Glutamatergic neuron (in vitro differentiated cells): ENCODE results near the gene MFSD12. TPM values are rescaled to one million over a fixed set of nuclear protein-coding genes. Genes with fewer than 3 reads are reported as not detected.
A peak's percentile ranks its signal among the peaks of the same experiment; 100 is the strongest.
"Not testable (repeated sequence)": the region's sequence is repeated elsewhere in the genome, so short reads cannot be mapped to it uniquely, and the experiment has no call there.

Experiments
- DNase-seq: peaks from one replicate; pipeline ENCODE4 v3.0.0; 2022
- H3K27ac Mint-ChIP-seq: one replicate; pipeline ENCODE4 v1.8.0; 2020; ENCODE audit warnings: mild to moderate bottlenecking, mixed read lengths, inconsistent platforms; ENCODE audit not compliant: unreplicated experiment
- H3K27me3 Mint-ChIP-seq: one replicate; pipeline ENCODE4 v1.8.0; 2020; ENCODE audit warnings: mild to moderate bottlenecking, moderate library complexity, mixed read lengths, inconsistent platforms; ENCODE audit not compliant: unreplicated experiment
- H3K36me3 Mint-ChIP-seq: one replicate; pipeline ENCODE4 v1.8.0; 2020; ENCODE audit warnings: mild to moderate bottlenecking, mixed read lengths, inconsistent platforms; ENCODE audit not compliant: unreplicated experiment
- H3K4me1 Mint-ChIP-seq: one replicate; pipeline ENCODE4 v1.8.0; 2020; ENCODE audit warnings: mild to moderate bottlenecking, low read depth, mixed read lengths, inconsistent platforms; ENCODE audit not compliant: unreplicated experiment
- H3K4me3 Mint-ChIP-seq: one replicate; pipeline ENCODE4 v1.8.0; 2020; ENCODE audit warnings: mild to moderate bottlenecking, mixed read lengths, inconsistent platforms; ENCODE audit not compliant: unreplicated experiment
- H3K9me3 Mint-ChIP-seq: one replicate; pipeline ENCODE4 v1.8.0; 2020; ENCODE audit warnings: mild to moderate bottlenecking, moderate library complexity, mixed read lengths, inconsistent platforms; ENCODE audit not compliant: unreplicated experiment
- CTCF ChIP-seq: fragments of 200-600 bp; sonication (generic); IDR thresholded peaks from one replicate; pipeline ENCODE4 v1.5.0; 2021; ENCODE audit not compliant: partially characterized antibody, unreplicated experiment
- total RNA-seq: library from RNA; stranded (reverse); fragmentation: NEBNext Ultra II Directional; extraction: Animal tissue kit (Norgen Biotek cat#: 25700); gene quantifications from one replicate; pipeline ENCODE4 v1.2.1, GENCODE V29; 2021; ENCODE audit not compliant: unreplicated experiment

Gene MFSD12
- total RNA-seq, 1 donor from 2014 or later = 134 TPM

GRCh38 chr19:3589949-3590348 lies 32.6 kb upstream of the MFSD12 start:
- Mint-ChIP-seq H3K27me3 (peaks cover 7% of the 10 kb centered on the region), H3K9me3 (peaks cover 4% of the 10 kb centered on the region), H3K27ac (no peak overlapping the region), H3K4me3 (no peak overlapping the region), H3K36me3 (no peaks in the 10 kb centered on the region), H3K4me1 (no peaks in the 10 kb centered on the region)
- TF ChIP-seq CTCF = no peak
- DNase-seq = no peak

- Mint-ChIP-seq H3K4me3 (no peak overlapping the region), H3K9me3 (peaks cover 4% of the 10 kb centered on the region), H3K27ac (no peak overlapping the region), H3K27me3 (peaks cover 7% of the 10 kb centered on the region), H3K36me3 (no peaks in the 10 kb centered on the region), H3K4me1 (no peaks in the 10 kb centered on the region)
- DNase-seq = no peak
- TF ChIP-seq CTCF = no peak
Measured at GRCh38 chr19:3589439-3589838, 32.1 kb upstream of the MFSD12 start.

GRCh38 chr19:3586707-3587346 lies 29.4 kb upstream of the MFSD12 start:
- Mint-ChIP-seq H3K27ac (no peak overlapping the region), H3K9me3 (peaks cover 4% of the 10 kb centered on the region), H3K27me3 (peaks cover 5% of the 10 kb centered on the region), H3K4me3 (no peak overlapping the region), H3K36me3 (no peaks in the 10 kb centered on the region), H3K4me1 (no peaks in the 10 kb centered on the region)
- no peak for TF ChIP-seq CTCF
- DNase-seq = no peak

- Mint-ChIP-seq H3K27ac (no peak overlapping the region), H3K4me3 (no peak overlapping the region), H3K4me1 (no peaks in the 10 kb centered on the region), H3K9me3 (no peaks in the 10 kb centered on the region), H3K27me3 (peaks cover 5% of the 10 kb centered on the region), H3K36me3 (no peaks in the 10 kb centered on the region)
- DNase-seq = peak; percentile 48
- TF ChIP-seq CTCF = peak; percentile 75
Measured at GRCh38 chr19:3586127-3586626, 28.8 kb upstream of the MFSD12 start.

GRCh38 chr19:3585301-3586126 lies 28.1 kb upstream of the MFSD12 start, which contains the start of gene GIPC3:
TSS of gene GIPC3 (plus strand) at chr19:3585478. CDS start at chr19:3585598, 120 bp downstream.
- Mint-ChIP-seq H3K36me3 (no peaks in the 10 kb centered on the region), H3K27me3 (peaks cover 5% of the 10 kb centered on the region), H3K9me3 (no peaks in the 10 kb centered on the region), H3K4me1 (no peaks in the 10 kb centered on the region), H3K27ac (no peak within 1 kb of the TSS), H3K4me3 (no peak within 1 kb of the TSS)
- DNase-seq = no peak
- TF ChIP-seq CTCF = no peak

- not testable (repeated sequence) for H3K9me3 Mint-ChIP-seq, DNase-seq, H3K27me3 Mint-ChIP-seq, H3K4me1 Mint-ChIP-seq, H3K36me3 Mint-ChIP-seq, H3K27ac Mint-ChIP-seq, H3K4me3 Mint-ChIP-seq
Measured at GRCh38 chr19:3584036-3584802, 26.8 kb upstream of the MFSD12 start.
